ENCODE data around the gene C11orf87.

The C11orf87 gene

GRCh38 chr11:109424901-109425300 lies 2.9 kb downstream of the C11orf87 start:
- H3K27ac ChIP-seq: no peak overlapping the region
- no peak for TF ChIP-seq CTCF (conservative IDR thresholded peaks at IDR 0.05)

- peak; percentile 59 for TF ChIP-seq CTCF (conservative IDR thresholded peaks at IDR 0.05)
- no peak overlapping the region for H3K27ac ChIP-seq
These were observed 3.6 kb downstream of the C11orf87 start for GRCh38 chr11:109425554-109425953.

GRCh38 chr11:109426442-109427240 lies 4.7 kb downstream of the C11orf87 start:
- peak; percentile 47; the same call in 1 of the 2 replicates for TF ChIP-seq CTCF (conservative IDR thresholded peaks at IDR 0.05)
- no peak overlapping the region for H3K27ac ChIP-seq

- TF ChIP-seq CTCF (conservative IDR thresholded peaks at IDR 0.05): no peak
- H3K27ac ChIP-seq: no peak overlapping the region
These were observed 10.1 kb downstream of the C11orf87 start for GRCh38 chr11:109432105-109432504.

- H3K27ac ChIP-seq: no peak overlapping the region
- TF ChIP-seq CTCF (conservative IDR thresholded peaks at IDR 0.05): no peak
These were observed 11.8 kb downstream of the C11orf87 start for GRCh38 chr11:109433753-109434256.

- H3K27ac ChIP-seq: no peak overlapping the region
- no peak for TF ChIP-seq CTCF (conservative IDR thresholded peaks at IDR 0.05)
These were observed 13.2 kb downstream of the C11orf87 start for GRCh38 chr11:109435121-109435742.

GRCh38 chr11:109439684-109440083 lies 17.7 kb downstream of the C11orf87 start:
- no peak overlapping the region for H3K27ac ChIP-seq
- no peak for TF ChIP-seq CTCF (conservative IDR thresholded peaks at IDR 0.05)

Measured in VCaP (cell line).